HepG2 (cell line): ENCODE results near the gene AHNAK. TPM values are rescaled to one million over a fixed set of nuclear protein-coding genes. Genes with fewer than 3 reads are reported as not detected.

Experiments used
- CC2D1A ChIP-seq: sonication (generic); formaldehyde crosslinking; IDR thresholded peaks from 2 replicates; pipeline ENCODE4 v1.8.1; 2023; ENCODE audit warnings: mild to moderate bottlenecking, missing genetic modification reagents
- CREM ChIP-seq, 2 experiments: sonication (generic) in 1 of 2; formaldehyde crosslinking in 1 of 2; IDR thresholded peaks; 2 replicates each; pipeline versions ENCODE4 v1.4.0 to v1.6.1; 2016 to 2020; ENCODE audit warnings: antibody characterized with exemption in 1 of 2, mild to moderate bottlenecking in 1 of 2, missing genetic modification reagents in 1 of 2
- DMAP1 ChIP-seq: IDR thresholded peaks from 2 replicates; pipeline ENCODE4 v1.6.1; 2016
- HBP1 ChIP-seq: IDR thresholded peaks from 2 replicates; pipeline ENCODE4 v1.6.1; 2016; ENCODE audit warnings: low read depth, control low read depth
- HIC2 ChIP-seq: sonication (generic); formaldehyde crosslinking; IDR thresholded peaks from 2 replicates; pipeline ENCODE4 v1.9.0; 2022; ENCODE audit warnings: low read depth, missing genetic modification reagents
- MAF1 ChIP-seq: sonication (generic); formaldehyde crosslinking; IDR thresholded peaks from 2 replicates; pipeline ENCODE4 v1.5.0; 2020; ENCODE audit warnings: missing genetic modification reagents, borderline replicate concordance
- NFKB2 ChIP-seq: sonication (generic); formaldehyde crosslinking; IDR thresholded peaks from 2 replicates; pipeline ENCODE4 v1.4.0; 2020; ENCODE audit warnings: missing genetic modification reagents, borderline replicate concordance
- NPAS2 ChIP-seq: sonication (generic); formaldehyde crosslinking; IDR thresholded peaks from 2 replicates; pipeline ENCODE4 v1.8.0; 2022; ENCODE audit warnings: mild to moderate bottlenecking, missing genetic modification reagents, borderline replicate concordance
- NR2F6 ChIP-seq, 2 experiments: IDR thresholded peaks; 2 replicates each; pipeline ENCODE4 v1.6.1; 2016; ENCODE audit warnings: antibody characterized with exemption in 1 of 2, mild to moderate bottlenecking in 1 of 2
- SATB2 ChIP-seq: sonication (generic); formaldehyde crosslinking; IDR thresholded peaks from 2 replicates; pipeline ENCODE4 v1.5.0; 2020; ENCODE audit warnings: missing genetic modification reagents
- SETDB1 ChIP-seq: sonication (generic); formaldehyde crosslinking; IDR thresholded peaks from 2 replicates; pipeline ENCODE4 v1.5.1; 2020; ENCODE audit warnings: missing genetic modification reagents, mild to moderate bottlenecking, borderline replicate concordance
- YEATS4 ChIP-seq: sonication (generic); formaldehyde crosslinking; IDR thresholded peaks from 2 replicates; pipeline ENCODE4 v1.4.0; 2020; ENCODE audit warnings: missing genetic modification reagents, borderline replicate concordance
- ZNF251 ChIP-seq: sonication (generic); formaldehyde crosslinking; IDR thresholded peaks from 2 replicates; pipeline ENCODE4 v1.9.0; 2021; ENCODE audit warnings: mild to moderate bottlenecking, missing genetic modification reagents
- ZNF280B ChIP-seq: sonication (generic); formaldehyde crosslinking; IDR thresholded peaks from 2 replicates; pipeline ENCODE4 v1.5.0; 2020; ENCODE audit warnings: missing genetic modification reagents, mild to moderate bottlenecking, borderline replicate concordance
- ZNF605 ChIP-seq: sonication (generic); formaldehyde crosslinking; IDR thresholded peaks from 2 replicates; pipeline ENCODE4 v1.8.0; 2022; ENCODE audit warnings: mild to moderate bottlenecking, missing genetic modification reagents
- ZNF629 ChIP-seq: sonication (generic); formaldehyde crosslinking; conservative IDR thresholded peaks from 2 replicates; pipeline ENCODE4 v1.5.0; 2020; ENCODE audit warnings: missing genetic modification reagents
- ZNF674 ChIP-seq: sonication (generic); formaldehyde crosslinking; IDR thresholded peaks from 2 replicates; pipeline ENCODE4 v1.5.0; 2020; ENCODE audit warnings: low read depth, mild to moderate bottlenecking, missing genetic modification reagents
- ZNF737 ChIP-seq: sonication (generic); formaldehyde crosslinking; IDR thresholded peaks from 2 replicates; pipeline ENCODE4 v1.5.0; 2020; ENCODE audit warnings: missing genetic modification reagents, mild to moderate bottlenecking, borderline replicate concordance
- polyA plus RNA-seq, 8 experiments: library from polyadenylated mRNA; depleted of rRNA in 3 of 8; stranded (reverse) in 7 of 8; unstranded in 1 of 8; fragments of >200 nt; fragmentation: Illumina TruSeq in 4 of 8; extraction: Trizol in 4 of 8; gene quantifications; 2 replicates each; pipeline versions ENCODE4 v1.2.1 to v1.2.3, GENCODE V29; 2011 to 2016; ENCODE audit warnings: low read depth in 4 of 8, missing spikeins in 1 of 8, mixed read lengths in 1 of 8; ENCODE audit not compliant: insufficient read depth in 1 of 8
- total RNA-seq, 5 experiments: library from RNA; depleted of rRNA; stranded (reverse); fragments of >200 nt; fragmentation: Illumina TruSeq; extraction: Trizol; gene quantifications; 2 replicates each; pipeline ENCODE4 v1.2.3, GENCODE V29; 2016; ENCODE audit warnings: low read depth in 1 of 5
- TF ChIP-seq, protein P1 (sequence below): sonication (generic); formaldehyde crosslinking; IDR thresholded peaks from 2 replicates; pipeline ENCODE4 v1.4.0; 2020; ENCODE audit warnings: missing genetic modification reagents, borderline replicate concordance
- TF ChIP-seq, protein P2 (sequence below): IDR thresholded peaks from 2 replicates; pipeline ENCODE4 v1.6.1; 2016; ENCODE audit warnings: low read depth, borderline replicate concordance

AHNAK gene
- total and polyA plus RNA-seq, 2 of the 13 experiments (the other 11 are each of a cell fraction or from before 2014, with no cell fraction given) = 23.4 to 25.0 TPM

- TF ChIP-seq HBP1 (CRISPR knock-in tag) (no peak; the same call in none of the 2 replicates), HIC2 (CRISPR knock-in tag) (no peak), CREM (IDR thresholded peaks at IDR 0.05) (no peak), CREM (CRISPR knock-in tag; IDR thresholded peaks at IDR 0.05) (no peak), DMAP1 (CRISPR knock-in tag) (peak; percentile 82), YEATS4 (CRISPR knock-in tag) (peak; percentile 79), ZNF280B (CRISPR knock-in tag) (no peak), ZNF605 (CRISPR knock-in tag) (peak; percentile 53; the same call in 1 of the 2 replicates), NFKB2 (CRISPR knock-in tag) (0 out of 2 replicates have a peak, but pooled peaks have one; percentile 60), MAF1 (no peak; the same call in 1 of the 2 replicates), ZNF251 (no peak), NPAS2 (CRISPR knock-in tag) (no peak), SATB2 (no peak), ZNF674 (CRISPR knock-in tag) (no peak), SETDB1 (CRISPR knock-in tag) (no peak), ZNF629 (CRISPR knock-in tag) (0 out of 2 replicates have a peak, but pooled peaks have one; percentile 8), NR2F6 (IDR thresholded peaks at IDR 0.05) (no peak), NR2F6 (CRISPR knock-in tag; IDR thresholded peaks at IDR 0.05) (0 out of 2 replicates have a peak, but pooled peaks have one; percentile 12), ZNF737 (CRISPR knock-in tag) (0 out of 2 replicates have a peak, but pooled peaks have one; percentile 16), CC2D1A (CRISPR knock-in tag) (no peak)
- TF ChIP-seq, protein P1, sequence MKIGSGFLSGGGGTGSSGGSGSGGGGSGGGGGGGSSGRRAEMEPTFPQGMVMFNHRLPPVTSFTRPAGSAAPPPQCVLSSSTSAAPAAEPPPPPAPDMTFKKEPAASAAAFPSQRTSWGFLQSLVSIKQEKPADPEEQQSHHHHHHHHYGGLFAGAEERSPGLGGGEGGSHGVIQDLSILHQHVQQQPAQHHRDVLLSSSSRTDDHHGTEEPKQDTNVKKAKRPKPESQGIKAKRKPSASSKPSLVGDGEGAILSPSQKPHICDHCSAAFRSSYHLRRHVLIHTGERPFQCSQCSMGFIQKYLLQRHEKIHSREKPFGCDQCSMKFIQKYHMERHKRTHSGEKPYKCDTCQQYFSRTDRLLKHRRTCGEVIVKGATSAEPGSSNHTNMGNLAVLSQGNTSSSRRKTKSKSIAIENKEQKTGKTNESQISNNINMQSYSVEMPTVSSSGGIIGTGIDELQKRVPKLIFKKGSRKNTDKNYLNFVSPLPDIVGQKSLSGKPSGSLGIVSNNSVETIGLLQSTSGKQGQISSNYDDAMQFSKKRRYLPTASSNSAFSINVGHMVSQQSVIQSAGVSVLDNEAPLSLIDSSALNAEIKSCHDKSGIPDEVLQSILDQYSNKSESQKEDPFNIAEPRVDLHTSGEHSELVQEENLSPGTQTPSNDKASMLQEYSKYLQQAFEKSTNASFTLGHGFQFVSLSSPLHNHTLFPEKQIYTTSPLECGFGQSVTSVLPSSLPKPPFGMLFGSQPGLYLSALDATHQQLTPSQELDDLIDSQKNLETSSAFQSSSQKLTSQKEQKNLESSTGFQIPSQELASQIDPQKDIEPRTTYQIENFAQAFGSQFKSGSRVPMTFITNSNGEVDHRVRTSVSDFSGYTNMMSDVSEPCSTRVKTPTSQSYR = peak; percentile 31; the same call in 1 of the 2 replicates
- TF ChIP-seq, protein P2, sequence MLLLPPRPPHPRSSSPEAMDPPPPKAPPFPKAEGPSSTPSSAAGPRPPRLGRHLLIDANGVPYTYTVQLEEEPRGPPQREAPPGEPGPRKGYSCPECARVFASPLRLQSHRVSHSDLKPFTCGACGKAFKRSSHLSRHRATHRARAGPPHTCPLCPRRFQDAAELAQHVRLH = 0 out of 2 replicates have a peak, but pooled peaks have one; percentile 16
Observed at GRCh38 chr11:62545437-62546243, 966 bp downstream of the AHNAK start (continued).
